CD4-positive, alpha-beta T cell treated with Interleukin-12 subunit alpha and Interleukin-12 subunit beta, for 1 hour (primary cell): Measurements from ENCODE around the gene KIF1A.
A peak's percentile ranks its signal among the peaks of the same experiment; 100 is the strongest.

Experiments
- DNase-seq: peaks from one replicate; pipeline ENCODE4 v3.0.0-alpha.2; 2020

KIF1A gene

GRCh38 chr2:240819858-240820606 lies at the start of gene KIF1A:
KIF1A (minus strand) TSS chr2:240820219; CDS start chr2:240797752, 22,467 bp downstream.
- DNase-seq = no peak

GRCh38 chr2:240869109-240869955 lies 49.3 kb upstream of the KIF1A start:
- no peak for DNase-seq

- DNase-seq = no peak
These were observed 48.5 kb upstream of the KIF1A start, which contains the start of gene AGXT for GRCh38 chr2:240868286-240869108. AGXT (plus strand) TSS chr2:240868824; CDS start chr2:240868866, 42 bp downstream.

- DNase-seq = no peak
These were observed 45.4 kb upstream of the KIF1A start for GRCh38 chr2:240865391-240865790.

GRCh38 chr2:240864475-240864874 lies 44.5 kb upstream of the KIF1A start:
- DNase-seq = no peak

- no peak for DNase-seq
These were observed 41.5 kb upstream of the KIF1A start for GRCh38 chr2:240861547-240861946.

GRCh38 chr2:240858871-240859270 lies 38.9 kb upstream of the KIF1A start:
- no peak for DNase-seq

- no peak for DNase-seq
These were observed 38.3 kb upstream of the KIF1A start for GRCh38 chr2:240858321-240858720.

- DNase-seq = no peak
These were observed 37.3 kb upstream of the KIF1A start for GRCh38 chr2:240857039-240858008.

GRCh38 chr2:240856151-240856980 lies 36.3 kb upstream of the KIF1A start:
- DNase-seq = no peak

GRCh38 chr2:240855670-240856069 lies 35.7 kb upstream of the KIF1A start:
- no peak for DNase-seq

GRCh38 chr2:240852671-240853314 lies 32.8 kb upstream of the KIF1A start:
- DNase-seq = no peak

GRCh38 chr2:240851078-240851991 lies 31.3 kb upstream of the KIF1A start:
- peak; percentile 81 for DNase-seq

GRCh38 chr2:240850756-240851077 lies 30.7 kb upstream of the KIF1A start:
- DNase-seq = no peak

GRCh38 chr2:240850026-240850425 lies 30.0 kb upstream of the KIF1A start:
- DNase-seq = no peak

GRCh38 chr2:240848900-240849680 lies 29.1 kb upstream of the KIF1A start:
- DNase-seq = no peak

- no peak for DNase-seq
These were observed 27.8 kb upstream of the KIF1A start for GRCh38 chr2:240847817-240848216.

- DNase-seq = no peak
These were observed 27.0 kb upstream of the KIF1A start for GRCh38 chr2:240846873-240847595.
